HEK293T (cell line): ENCODE results near the gene GSTK1.

ENCODE experiments used
- ARNT ChIP-seq: fragments of 450-650 bp; IDR thresholded peaks from 2 replicates; pipeline ENCODE4 v1.6.1; 2017; ENCODE audit warnings: mild to moderate bottlenecking
- BHLHE40 ChIP-seq: fragments of 450-650 bp; IDR thresholded peaks from 2 replicates; pipeline ENCODE4 v1.6.1; 2016; ENCODE audit warnings: mild to moderate bottlenecking, moderate library complexity, borderline replicate concordance
- CTBP1 ChIP-seq: fragments of 450-650 bp; IDR thresholded peaks from 2 replicates; pipeline ENCODE4 v1.6.1; 2016; ENCODE audit warnings: borderline replicate concordance
- ELF4 ChIP-seq: fragments of 450-650 bp; IDR thresholded peaks from 2 replicates; pipeline ENCODE4 v1.6.1; 2017; ENCODE audit warnings: antibody characterized with exemption
- FOXA1 ChIP-seq: fragments of 450-650 bp; IDR thresholded peaks from 2 replicates; pipeline ENCODE4 v1.6.1; 2016; ENCODE audit warnings: mild to moderate bottlenecking
- FOXM1 ChIP-seq: fragments of 450-650 bp; IDR thresholded peaks from 2 replicates; pipeline ENCODE4 v1.6.1; 2017; ENCODE audit warnings: mild to moderate bottlenecking, borderline replicate concordance
- HDGF ChIP-seq: fragments of 450-650 bp; IDR thresholded peaks from 2 replicates; pipeline ENCODE4 v1.6.1; 2017; ENCODE audit warnings: antibody characterized with exemption, borderline replicate concordance
- L3MBTL2 ChIP-seq: fragments of 450-650 bp; conservative IDR thresholded peaks from 2 replicates; pipeline ENCODE4 v1.6.1; 2016; ENCODE audit warnings: mild to moderate bottlenecking
- SP1 ChIP-seq: fragments of 450-650 bp; IDR thresholded peaks from 2 replicates; pipeline ENCODE4 v1.6.1; 2017
- SUZ12 ChIP-seq: fragments of 450-650 bp; IDR thresholded peaks from 2 replicates; pipeline ENCODE4 v1.6.1; 2016; ENCODE audit warnings: mild to moderate bottlenecking
- TARDBP ChIP-seq: fragments of 450-650 bp; IDR thresholded peaks from 2 replicates; pipeline ENCODE4 v1.6.1; 2016
- ZNF384 ChIP-seq: fragments of 450-650 bp; IDR thresholded peaks from 2 replicates; pipeline ENCODE4 v1.6.1; 2016

- TF ChIP-seq ELF4 (no peak), SUZ12 (no peak), HDGF (no peak), FOXM1 (no peak), FOXA1 (no peak), ZNF384 (no peak), SP1 (no peak), TARDBP (no peak), ARNT (no peak), BHLHE40 (no peak), L3MBTL2 (no peak), CTBP1 (no peak)
Observed at GRCh38 chr7:143227806-143228205, 35.4 kb upstream of the GSTK1 start.
